GM20000 (cell line): ENCODE data around the gene GLRA3.
A peak's percentile ranks its signal among the peaks of the same experiment; 100 is the strongest.
"Not testable (repeated sequence)": the region's sequence is repeated elsewhere in the genome, so short reads cannot be mapped to it uniquely, and the experiment has no call there.

Source experiments
- DNase-seq: peaks from one replicate; pipeline ENCODE4 v3.0.0; 2012; ENCODE audit warnings: low spot score
- CTCF ChIP-seq: IDR thresholded peaks from 2 replicates; pipeline ENCODE4 v1.5.1; 2012; ENCODE audit warnings: mild to moderate bottlenecking, control low read depth; ENCODE audit errors: extremely low read depth, missing control alignments

GLRA3 gene

GRCh38 chr4:174828845-174829701 is at the start of gene GLRA3:
Gene GLRA3, minus strand, starts transcription at chr4:174829247. Its CDS starts 436 bp downstream, at chr4:174828811.
- no peak for TF ChIP-seq CTCF
- DNase-seq: peak; percentile 6

- no peak for DNase-seq
Observed at GRCh38 chr4:174874898-174875297, 45.9 kb upstream of the GLRA3 start.

GRCh38 chr4:174873931-174874330 is 44.9 kb upstream of the GLRA3 start:
- no peak for TF ChIP-seq CTCF
- DNase-seq: peak; percentile 3

More at GRCh38 chr4:174874898-174875297, 45.9 kb upstream of the GLRA3 start:
- TF ChIP-seq CTCF: no peak

- not testable (repeated sequence) for DNase-seq
Observed at GRCh38 chr4:174873146-174873545, 44.1 kb upstream of the GLRA3 start.

- DNase-seq: no peak
- TF ChIP-seq CTCF: no peak
Observed at GRCh38 chr4:174871407-174871806, 42.4 kb upstream of the GLRA3 start.

- TF ChIP-seq CTCF: no peak
- no peak for DNase-seq
Observed at GRCh38 chr4:174870311-174870710, 41.3 kb upstream of the GLRA3 start.

- no peak for TF ChIP-seq CTCF
- DNase-seq: no peak
Observed at GRCh38 chr4:174869339-174869738, 40.3 kb upstream of the GLRA3 start.

GRCh38 chr4:174867903-174868302 is 38.9 kb upstream of the GLRA3 start:
- TF ChIP-seq CTCF: no peak
- no peak for DNase-seq
